GM04503 (cell line): ENCODE measurements around the gene APOLD1.
"Not testable (repeated sequence)": the region's sequence is repeated elsewhere in the genome, so short reads cannot be mapped to it uniquely, and the experiment has no call there.

Experiments
- DNase-seq: peaks from one replicate; pipeline ENCODE4 v3.0.0-alpha.2; 2012; ENCODE audit warnings: low read depth

The APOLD1 gene

GRCh38 chr12:12807970-12808702 lies 22.7 kb downstream of the APOLD1 start:
- no peak for DNase-seq

DNA sequence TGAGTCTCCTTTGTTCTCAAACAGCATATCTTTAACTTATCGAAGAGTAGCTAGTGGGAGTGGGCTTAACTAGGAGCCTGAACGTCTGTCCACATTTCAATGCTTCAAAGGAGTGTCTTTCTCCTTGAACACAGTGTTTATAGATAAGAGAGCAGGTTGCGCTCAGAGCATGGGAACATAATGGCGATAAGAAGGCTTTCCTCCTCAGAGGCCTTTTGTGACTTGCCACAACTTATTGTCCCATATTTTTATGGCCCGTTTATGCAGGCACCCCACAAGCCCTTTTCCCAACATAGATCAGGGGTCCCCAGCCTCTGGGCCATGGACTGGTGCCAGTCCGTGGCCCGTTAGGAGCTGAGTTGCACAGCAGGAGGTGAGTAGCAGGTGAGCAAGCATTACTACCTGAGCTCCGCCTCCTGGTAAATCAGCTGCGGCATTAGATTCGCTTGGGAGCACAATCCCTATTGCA lies 25.1 kb downstream of the APOLD1 start:
- no peak for DNase-seq

DNA sequence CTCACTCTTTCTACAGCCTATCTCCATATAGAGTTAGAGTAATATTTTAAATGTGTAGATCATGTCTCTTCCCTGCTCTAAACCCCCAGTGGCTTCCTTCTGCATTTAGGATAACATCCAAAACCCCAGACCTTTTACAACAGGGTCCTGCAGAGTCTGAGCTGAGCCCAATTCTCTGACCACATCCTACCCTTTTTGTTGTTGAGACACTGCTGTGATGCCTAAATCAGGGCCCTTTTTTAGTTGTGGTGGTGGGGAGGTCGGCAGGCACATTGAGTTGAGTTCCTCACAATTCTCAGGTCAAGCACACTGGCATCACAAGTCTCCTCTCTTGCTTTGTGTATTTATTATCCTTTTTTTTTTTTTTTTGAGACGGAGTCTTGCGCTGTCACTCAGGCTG lies 25.9 kb downstream of the APOLD1 start:
- DNase-seq, result no peak

GRCh38 chr12:12812174-12812573 lies 26.7 kb downstream of the APOLD1 start:
- no peak for DNase-seq

DNA sequence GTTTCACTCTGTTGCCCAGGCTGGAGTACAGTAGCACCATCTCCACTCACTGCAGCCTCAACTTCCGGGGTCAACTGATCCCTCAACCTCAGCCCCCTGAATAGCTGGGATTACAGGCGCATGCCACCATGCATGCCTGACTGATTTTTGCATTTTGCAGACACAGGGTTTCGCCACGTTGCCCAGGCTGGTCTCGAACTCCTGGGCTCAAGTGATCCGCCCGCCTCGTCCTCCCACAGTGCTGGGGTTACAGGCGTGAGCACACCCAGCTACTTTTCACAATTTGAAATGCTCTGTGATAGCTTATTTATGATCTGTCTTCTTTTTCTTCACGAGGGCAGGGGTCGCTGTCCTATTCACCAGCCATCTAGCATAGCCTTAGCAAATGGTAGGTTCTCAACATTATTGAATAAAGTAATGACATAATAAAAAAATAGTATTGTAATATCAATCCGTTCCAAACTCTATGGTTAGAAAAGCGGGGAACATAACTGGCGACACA lies 27.2 kb downstream of the APOLD1 start:
- DNase-seq, result no peak

DNA sequence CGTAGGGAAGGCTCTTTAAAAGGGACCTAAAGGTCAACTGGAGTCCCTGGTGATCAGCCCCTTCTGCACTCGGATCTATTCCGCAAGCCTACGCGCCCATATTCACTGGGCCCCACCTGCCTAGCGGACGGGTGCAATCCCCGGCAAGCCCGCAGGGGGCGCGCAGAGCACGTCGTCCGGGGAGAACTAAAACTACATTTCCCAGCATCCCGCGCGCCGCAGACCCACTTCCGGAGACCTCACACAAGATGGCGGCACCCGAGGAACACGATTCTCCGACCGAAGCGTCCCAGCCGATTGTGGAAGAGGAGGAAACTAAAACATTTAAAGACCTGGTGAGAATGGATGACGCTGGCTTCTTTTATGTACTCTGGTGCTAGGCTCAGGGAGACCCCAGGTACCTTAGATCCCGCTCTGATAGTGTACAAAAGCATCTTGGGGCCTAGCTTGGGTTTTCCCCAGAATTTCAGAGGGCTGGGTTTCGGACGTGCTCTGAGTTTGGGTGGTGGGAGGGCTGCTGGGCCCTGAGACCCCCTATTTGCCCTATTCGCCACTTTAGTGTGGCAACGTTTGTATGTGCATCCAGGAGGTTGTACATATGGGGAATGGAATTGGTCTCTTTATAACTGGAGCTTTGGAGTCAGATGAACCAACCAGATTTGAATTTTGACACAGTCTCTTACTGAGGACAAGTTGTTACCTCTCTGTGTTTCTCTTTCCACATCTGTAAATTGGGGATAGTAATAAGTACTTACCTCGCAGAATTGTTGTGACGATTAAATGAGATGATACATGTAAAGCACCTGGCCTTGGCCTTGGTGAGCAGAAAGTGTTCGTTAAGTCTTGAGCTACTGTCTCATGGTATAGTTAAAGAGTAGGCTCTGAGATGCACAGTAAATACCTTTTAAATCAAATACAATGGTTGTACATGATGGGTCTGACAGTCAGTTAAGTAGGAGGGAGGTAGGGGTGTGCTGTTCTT lies 28.0 kb downstream of the APOLD1 start, which contains the start of gene DDX47:
Gene DDX47 (plus strand): TSS at position 227 of the 982 bp plus-strand sequence. CDS start 22 bp downstream, at position 249.
- DNase-seq, result no peak

DNA sequence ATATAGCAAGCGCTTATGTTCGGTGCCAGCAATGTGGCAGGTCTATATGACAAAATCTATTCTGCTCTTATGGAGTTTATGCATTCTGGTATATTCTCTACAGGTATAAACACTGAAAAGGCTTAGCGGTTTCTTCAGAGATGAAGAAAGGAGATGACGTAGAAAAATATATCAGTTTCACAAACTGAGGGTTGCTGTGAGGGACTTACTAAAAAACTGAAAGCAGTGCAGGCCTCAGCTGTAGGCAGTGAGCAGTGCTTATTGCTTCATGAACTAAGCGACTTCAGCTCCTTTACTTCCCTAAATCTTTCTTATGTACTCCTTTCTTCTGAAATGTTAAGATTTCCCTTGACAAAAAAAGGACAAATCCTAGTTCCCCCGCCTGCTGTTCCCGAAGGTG lies 32.2 kb downstream of the APOLD1 start:
- no peak for DNase-seq

DNA sequence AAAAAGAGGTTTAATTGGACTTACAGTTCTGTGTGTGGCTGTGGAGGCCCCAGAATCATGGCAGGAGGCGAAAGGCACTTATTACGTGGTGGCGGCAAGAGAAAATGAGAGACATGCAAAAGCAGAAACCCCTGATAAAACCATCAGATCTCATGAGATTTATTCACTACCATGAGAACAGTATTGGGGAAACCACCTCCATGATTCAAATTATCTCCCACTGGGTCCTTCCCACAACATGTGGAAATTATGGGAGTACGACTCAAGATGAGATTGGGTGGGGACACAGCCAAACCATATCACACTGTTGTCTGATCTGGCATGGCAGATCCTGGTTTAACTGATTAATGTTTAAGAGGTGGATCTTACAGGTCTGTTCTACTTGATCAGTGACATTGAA lies 33.2 kb downstream of the APOLD1 start:
- no peak for DNase-seq

- DNase-seq, result no peak
Observed at GRCh38 chr12:12819221-12819620, 33.8 kb downstream of the APOLD1 start.

DNA sequence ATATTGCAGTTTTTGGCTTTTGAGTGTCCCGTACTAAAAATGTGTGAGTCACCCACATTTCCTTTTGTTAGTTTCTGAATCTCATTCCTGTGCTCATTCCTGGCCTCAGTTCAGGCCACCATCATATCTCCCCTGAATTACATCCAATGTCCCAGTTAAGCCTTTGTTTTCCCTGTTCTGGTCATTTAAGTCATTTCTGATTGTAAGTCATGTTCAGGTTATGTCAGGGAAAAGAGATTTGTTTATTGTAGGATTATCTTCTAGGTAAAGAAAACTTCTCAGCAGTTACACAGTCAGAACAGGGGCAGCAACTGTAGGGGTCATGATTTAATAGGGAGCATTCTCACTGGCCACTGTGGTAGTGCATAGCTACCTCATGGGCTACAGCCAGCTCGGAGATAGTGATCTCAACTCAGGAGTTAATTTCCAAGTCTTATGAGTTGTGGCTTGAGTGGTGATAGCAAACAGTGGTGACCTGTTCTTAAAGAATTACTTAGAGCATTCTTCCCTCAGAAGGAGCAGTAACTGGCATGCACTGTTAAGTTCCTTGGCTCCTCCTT lies 34.4 kb downstream of the APOLD1 start:
- peak; percentile 95 for DNase-seq

DNA sequence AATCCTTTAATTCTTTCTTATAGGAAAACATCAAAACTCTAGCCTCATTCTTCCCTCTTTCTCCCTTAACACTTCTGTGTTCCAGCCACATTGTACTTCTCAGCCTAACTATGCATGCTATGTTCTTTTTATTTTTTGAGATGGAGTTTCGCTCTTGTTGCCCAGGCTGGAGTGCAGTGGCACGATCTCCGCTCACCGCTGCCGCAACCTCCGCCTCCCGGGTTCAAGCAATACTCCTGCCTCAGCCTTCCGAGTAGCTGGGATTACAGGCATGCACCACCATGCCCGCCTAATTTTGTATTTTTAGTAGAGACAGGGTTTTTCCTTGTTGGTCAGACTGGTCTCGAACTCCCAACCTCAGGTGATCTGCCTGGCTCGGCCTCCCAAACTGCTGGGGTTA lies 34.9 kb downstream of the APOLD1 start:
- not testable (repeated sequence) for DNase-seq

DNA sequence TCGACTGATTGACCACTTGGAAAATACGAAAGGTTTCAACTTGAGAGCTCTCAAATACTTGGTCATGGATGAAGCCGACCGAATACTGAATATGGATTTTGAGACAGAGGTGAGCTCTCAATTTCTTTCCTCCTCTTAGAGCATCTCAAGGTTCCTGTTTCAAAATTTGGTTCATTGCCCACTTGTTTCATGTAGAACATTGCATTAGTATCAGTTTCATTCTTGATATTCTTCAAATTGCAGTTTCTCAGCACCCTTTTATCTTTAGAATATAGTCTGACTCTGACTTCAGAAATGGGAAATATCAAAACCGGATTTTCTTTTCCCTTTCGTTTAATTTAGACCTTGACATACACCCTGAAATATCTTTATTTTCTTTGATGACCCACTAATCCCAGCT lies 36.5 kb downstream of the APOLD1 start:
- no peak for DNase-seq

GRCh38 chr12:12822886-12823285 lies 37.4 kb downstream of the APOLD1 start:
- no peak for DNase-seq

GRCh38 chr12:12823300-12823699 lies 37.8 kb downstream of the APOLD1 start:
- peak; percentile 55 for DNase-seq

GRCh38 chr12:12823811-12824210 lies 38.4 kb downstream of the APOLD1 start:
- no peak for DNase-seq

DNA sequence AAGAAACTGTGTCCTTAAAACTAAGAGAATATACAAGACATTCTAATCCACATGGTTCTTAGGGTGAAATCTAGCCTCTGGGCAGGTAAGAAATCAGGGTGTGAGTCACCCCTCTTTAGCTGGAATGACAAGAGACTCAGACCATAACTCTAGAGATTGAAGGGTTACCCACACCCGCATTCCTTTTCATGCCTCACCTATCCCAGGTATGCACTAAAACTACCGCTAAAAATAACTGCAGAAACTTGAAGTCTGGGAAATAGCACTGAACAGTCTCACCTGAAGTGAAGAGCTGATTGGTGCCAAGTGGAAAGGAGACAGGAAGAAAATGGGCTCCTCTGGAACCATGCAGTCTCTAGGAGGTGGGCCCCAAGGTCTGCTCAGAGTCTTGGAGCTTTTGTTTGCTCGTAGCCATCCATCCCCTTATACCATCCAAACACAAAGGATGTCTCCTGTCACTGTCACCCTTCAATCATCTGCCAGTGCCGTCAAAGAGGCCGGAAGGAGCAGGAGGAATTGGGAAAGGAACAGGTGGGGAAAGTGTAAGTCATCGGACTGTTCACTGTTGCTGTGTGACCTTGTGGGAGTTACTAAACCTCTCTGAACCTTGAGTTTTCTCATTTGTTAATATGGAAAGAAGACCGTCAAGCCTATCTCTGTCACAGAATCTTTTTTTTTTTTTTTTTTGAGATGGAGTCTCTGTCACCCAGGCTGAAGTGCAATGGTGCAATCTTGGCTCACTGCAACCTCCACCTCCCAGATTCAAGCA lies 50.1 kb downstream of the APOLD1 start:
- no peak for DNase-seq

- no peak for DNase-seq
Observed at GRCh38 chr12:12836571-12836970, 51.1 kb downstream of the APOLD1 start.

DNA sequence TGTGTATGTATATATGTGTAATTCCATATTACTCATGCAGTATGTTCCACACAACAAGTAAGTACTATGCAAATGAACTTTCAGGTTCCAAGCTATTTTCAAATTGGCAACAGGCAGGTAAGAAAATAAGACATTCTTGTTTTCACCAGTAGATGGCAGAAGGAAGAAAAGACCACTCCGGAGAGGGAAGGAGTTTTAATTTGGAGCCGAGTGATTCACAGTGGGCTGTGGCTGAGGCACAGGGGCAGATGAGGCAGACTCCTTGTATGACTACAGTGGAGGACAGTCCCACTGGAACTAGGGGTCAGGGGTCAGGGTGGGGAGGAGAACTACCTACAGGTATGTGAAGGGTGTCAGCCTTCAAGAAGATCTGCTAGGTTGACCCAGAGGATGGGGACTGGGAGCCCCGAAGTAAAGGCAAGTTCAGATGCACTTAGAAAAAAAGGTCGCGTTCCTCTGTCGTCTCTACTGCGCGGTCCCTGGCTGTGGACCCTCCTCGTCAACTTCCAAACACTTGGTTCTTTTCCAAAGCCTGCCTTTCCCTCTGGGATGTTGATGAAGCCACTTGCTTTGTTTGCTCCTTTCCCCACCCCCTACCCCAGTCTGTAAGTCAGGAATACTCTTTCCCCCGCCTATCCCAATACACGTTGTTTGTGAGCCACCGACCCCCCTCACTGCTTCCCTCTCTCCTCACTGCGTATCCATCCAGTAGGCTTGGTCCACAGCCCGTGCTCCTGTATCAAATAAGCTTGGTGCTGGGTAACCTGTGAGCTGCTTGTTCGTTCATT lies 51.8 kb downstream of the APOLD1 start:
- DNase-seq, result no peak

GRCh38 chr12:12837813-12838153 lies 52.3 kb downstream of the APOLD1 start:
- DNase-seq, result no peak

DNA sequence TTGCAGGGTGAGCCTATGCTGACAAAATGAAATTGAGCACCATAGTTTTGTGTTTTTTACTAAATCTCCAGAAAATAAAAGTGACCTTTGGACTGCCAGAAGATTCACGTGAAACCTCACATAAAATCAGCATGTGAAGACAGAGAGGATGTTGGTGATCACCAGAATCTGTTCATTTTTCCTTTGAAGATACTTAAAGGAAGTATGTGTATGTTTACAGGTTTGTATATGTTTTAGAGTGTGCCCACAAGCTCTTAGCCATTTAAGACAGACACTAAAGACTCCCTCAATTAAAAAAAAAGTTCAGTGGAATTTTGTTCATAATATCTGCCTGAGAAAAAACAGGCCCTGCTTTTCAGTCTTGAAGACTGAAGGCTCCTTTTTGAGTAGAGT lies 53.5 kb downstream of the APOLD1 start:
- DNase-seq, result no peak

GRCh38 chr12:12839439-12839838 lies 54.0 kb downstream of the APOLD1 start:
- not testable (repeated sequence) for DNase-seq
